CD4-positive, CD25-positive, alpha-beta regulatory T cell (primary cell): ENCODE measurements around the gene PHKA2. TPM values are rescaled to one million over a fixed set of nuclear protein-coding genes. Genes with fewer than 3 reads are reported as not detected.
A peak's percentile ranks its signal among the peaks of the same experiment; 100 is the strongest.

Experiments used
- ATAC-seq, 2 donors: fragments of 150-1000 bp; cut with Tn5 transposase; one replicate each; pipeline ENCODE4 v1.10.0; 2021; ENCODE audit warnings: low read depth in 2 of 2, moderate number of reproducible peaks in 2 of 2, moderate library complexity in 1 of 2
- DNase-seq, 3 donors: peaks; one replicate each; pipeline versions ENCODE4 v3.0.0 to v3.0.0-alpha.2; 2012 to 2022; ENCODE audit warnings: mixed read lengths in 1 of 3
- H3K27ac ChIP-seq: one replicate; pipeline ENCODE4 v1.7.0; 2013; ENCODE audit warnings: mild to moderate bottlenecking, low read length; ENCODE audit not compliant: insufficient read depth, poor library complexity, severe bottlenecking
- H3K27me3 ChIP-seq: one replicate; pipeline ENCODE4 v1.7.0; 2013; ENCODE audit warnings: low read length; ENCODE audit not compliant: control insufficient read depth, insufficient read depth
- H3K36me3 ChIP-seq: one replicate; pipeline ENCODE4 v1.7.0; 2013; ENCODE audit warnings: mild to moderate bottlenecking, low read length, moderate library complexity; ENCODE audit not compliant: control insufficient read depth, insufficient read depth
- H3K4me1 ChIP-seq: 2 replicates; pipeline ENCODE4 v1.7.0; 2013; ENCODE audit warnings: mild to moderate bottlenecking, low read length; ENCODE audit not compliant: insufficient read depth, control insufficient read depth, poor library complexity, severe bottlenecking
- H3K4me3 ChIP-seq: one replicate; pipeline ENCODE4 v1.7.0; 2013; ENCODE audit warnings: low read depth, mild to moderate bottlenecking, low read length, moderate library complexity
- H3K9me3 ChIP-seq, 2 experiments: 1 replicate in 1 of 2; 2 replicates in 1 of 2; pipeline ENCODE4 v1.7.0; 2013; ENCODE audit warnings: low read length in 2 of 2, mild to moderate bottlenecking in 1 of 2, moderate library complexity in 1 of 2; ENCODE audit not compliant: control insufficient read depth in 2 of 2
- H3K27ac Mint-ChIP-seq, 3 donors: one replicate each; pipeline ENCODE4 v1.8.0; 2020 to 2022; ENCODE audit warnings: mild to moderate bottlenecking in 3 of 3, mixed read lengths in 3 of 3, moderate library complexity in 2 of 3
- H3K27me3 Mint-ChIP-seq: one replicate; pipeline ENCODE4 v1.8.0; 2022; ENCODE audit warnings: mild to moderate bottlenecking, mixed read lengths
- H3K36me3 Mint-ChIP-seq: one replicate; pipeline ENCODE4 v1.8.0; 2020; ENCODE audit warnings: mixed read lengths
- H3K4me1 Mint-ChIP-seq, 4 donors: one replicate each; pipeline ENCODE4 v1.8.0; 2020 to 2022; ENCODE audit warnings: mixed read lengths in 4 of 4, mild to moderate bottlenecking in 1 of 4
- H3K4me3 Mint-ChIP-seq, 4 donors: one replicate each; pipeline ENCODE4 v1.8.0; 2020 to 2022; ENCODE audit warnings: mild to moderate bottlenecking in 4 of 4, mixed read lengths in 4 of 4, moderate library complexity in 3 of 4
- H3K9me3 Mint-ChIP-seq, 7 donors: one replicate each; pipeline ENCODE4 v1.8.0; 2020 to 2022; ENCODE audit warnings: mixed read lengths in 7 of 7, mild to moderate bottlenecking in 3 of 7, moderate library complexity in 2 of 7
- polyA plus RNA-seq, 4 donors: library from polyadenylated mRNA; unstranded; fragments of 300-500 nt; fragmentation: Illumina TruSeq; gene quantifications; one replicate each; pipeline ENCODE4 v1.2.3, GENCODE V29; 2021
- total RNA-seq: library from RNA; stranded (reverse); gene quantifications from one replicate; pipeline ENCODE4 v1.2.3, GENCODE V29; 2022

The PHKA2 gene
- total and polyA plus RNA-seq, 5 donors from 2014 or later, result 5.2 to 33.8 (median 6.4) TPM

DNA sequence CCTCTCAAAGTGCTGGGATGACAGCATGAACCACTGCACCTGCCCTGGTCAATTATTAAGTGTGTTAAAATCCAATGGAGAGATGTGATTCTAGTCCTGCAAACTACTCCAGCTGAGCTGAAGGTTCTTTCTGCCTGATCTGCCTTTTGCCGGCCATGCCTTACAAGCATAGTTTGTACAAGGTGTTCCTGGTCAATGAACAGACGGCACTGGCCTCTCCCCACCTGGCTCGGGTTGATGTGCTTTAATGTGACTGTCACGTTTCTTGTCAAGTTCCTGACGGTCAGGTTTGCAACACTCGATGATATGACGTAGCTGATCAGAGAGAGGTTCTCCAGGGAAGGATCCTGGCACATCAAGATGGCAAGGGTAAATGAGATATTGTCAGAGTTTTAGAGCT is 23.1 kb upstream of the PHKA2 start:
- H3K27ac Mint-ChIP-seq, result no peak overlapping the region
- H3K4me3 Mint-ChIP-seq, result no peak overlapping the region
- Histone ChIP-seq H3K27me3 (no peaks in the 10 kb centered on the region), H3K4me1 (no peaks in the 10 kb centered on the region), H3K4me3 (no peak overlapping the region), H3K36me3 (no peaks in the 10 kb centered on the region), H3K27ac (no peak overlapping the region), H3K9me3 (no peaks in the 10 kb centered on the region)
- no peaks in the 10 kb centered on the region for H3K36me3 Mint-ChIP-seq
- DNase-seq, result no peak
- ATAC-seq, result no peak
- H3K4me1 Mint-ChIP-seq, result no peaks in the 10 kb centered on the region
- no peaks in the 10 kb centered on the region for H3K27me3 Mint-ChIP-seq
- H3K9me3 Mint-ChIP-seq, result peaks cover 0 to 5% (median 0%) of the 10 kb centered on the region in 7 donors

GRCh38 chrX:19005909-19006308 is 22.0 kb upstream of the PHKA2 start:
- Histone ChIP-seq H3K4me1 (no peaks in the 10 kb centered on the region), H3K4me3 (no peak overlapping the region), H3K36me3 (no peaks in the 10 kb centered on the region), H3K27ac (no peak overlapping the region), H3K9me3 (no peaks in the 10 kb centered on the region), H3K27me3 (no peaks in the 10 kb centered on the region)
- no peak for ATAC-seq
- DNase-seq, result peak in 1 of 3 donors; percentile 10
- Mint-ChIP-seq H3K36me3 (no peaks in the 10 kb centered on the region), H3K9me3 (peaks cover 0 to 4% (median 0%) of the 10 kb centered on the region in 7 donors), H3K27me3 (no peaks in the 10 kb centered on the region), H3K27ac (no peak overlapping the region), H3K4me3 (no peak overlapping the region), H3K4me1 (no peaks in the 10 kb centered on the region)

DNA sequence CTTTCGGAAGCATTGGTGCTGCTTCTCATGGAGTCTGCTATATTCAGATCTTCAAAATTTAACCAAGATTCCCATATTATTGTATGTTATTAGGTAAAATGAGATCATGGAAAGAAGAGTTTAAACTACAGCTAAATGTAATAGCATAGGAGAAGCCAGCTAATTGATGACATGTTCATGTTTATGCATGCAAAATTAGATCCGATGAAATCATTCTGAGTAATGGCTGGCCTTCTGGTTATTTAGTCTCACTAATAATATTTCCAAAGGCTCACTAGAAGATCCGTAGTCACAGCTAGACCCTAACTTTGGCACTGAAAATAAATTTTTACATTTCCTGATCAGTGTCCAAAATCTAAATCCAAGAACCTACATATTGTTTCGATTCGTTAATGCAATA is 19.8 kb upstream of the PHKA2 start:
- Histone ChIP-seq H3K4me1 (no peaks in the 10 kb centered on the region), H3K36me3 (no peaks in the 10 kb centered on the region), H3K4me3 (no peak overlapping the region), H3K27ac (no peak overlapping the region), H3K27me3 (no peaks in the 10 kb centered on the region), H3K9me3 (no peaks in the 10 kb centered on the region)
- Mint-ChIP-seq H3K36me3 (no peaks in the 10 kb centered on the region), H3K4me1 (no peaks in the 10 kb centered on the region), H3K4me3 (no peak overlapping the region), H3K27me3 (no peaks in the 10 kb centered on the region), H3K9me3 (no peaks in the 10 kb centered on the region), H3K27ac (no peak overlapping the region)
- ATAC-seq, result no peak
- no peak for DNase-seq

DNA sequence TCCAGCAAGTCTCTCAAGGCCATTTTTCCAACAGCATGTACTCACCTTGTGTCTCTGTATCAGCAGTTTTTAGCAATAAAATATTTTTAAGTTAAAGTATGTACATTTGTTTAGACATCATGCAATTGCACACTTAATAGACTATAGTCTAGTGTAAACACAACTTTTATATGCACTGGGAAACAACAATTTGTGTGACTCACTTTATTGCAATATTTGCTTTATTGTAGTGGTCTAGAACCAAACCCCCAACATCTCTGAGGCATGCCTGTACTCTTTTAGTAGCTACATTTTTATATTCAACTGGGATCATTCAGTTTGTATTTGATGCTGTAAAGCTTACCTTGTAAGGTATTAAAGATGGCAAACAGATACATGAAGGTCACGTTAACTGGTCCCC is 14.7 kb upstream of the PHKA2 start:
- H3K4me1 ChIP-seq, result no peaks in the 10 kb centered on the region
- no peaks in the 10 kb centered on the region for H3K4me1 Mint-ChIP-seq
- H3K27me3 Mint-ChIP-seq, result no peaks in the 10 kb centered on the region
- no peak overlapping the region for H3K4me3 ChIP-seq
- no peaks in the 10 kb centered on the region for H3K27me3 ChIP-seq
- H3K36me3 ChIP-seq, result no peaks in the 10 kb centered on the region
- no peak for DNase-seq
- no peaks in the 10 kb centered on the region for H3K36me3 Mint-ChIP-seq
- H3K9me3 Mint-ChIP-seq, result peaks cover 0 to 2% (median 0%) of the 10 kb centered on the region in 7 donors
- ATAC-seq, result no peak
- H3K27ac Mint-ChIP-seq, result no peak overlapping the region
- H3K27ac ChIP-seq, result no peak overlapping the region
- no peaks in the 10 kb centered on the region for H3K9me3 ChIP-seq
- H3K4me3 Mint-ChIP-seq, result no peak overlapping the region

DNA sequence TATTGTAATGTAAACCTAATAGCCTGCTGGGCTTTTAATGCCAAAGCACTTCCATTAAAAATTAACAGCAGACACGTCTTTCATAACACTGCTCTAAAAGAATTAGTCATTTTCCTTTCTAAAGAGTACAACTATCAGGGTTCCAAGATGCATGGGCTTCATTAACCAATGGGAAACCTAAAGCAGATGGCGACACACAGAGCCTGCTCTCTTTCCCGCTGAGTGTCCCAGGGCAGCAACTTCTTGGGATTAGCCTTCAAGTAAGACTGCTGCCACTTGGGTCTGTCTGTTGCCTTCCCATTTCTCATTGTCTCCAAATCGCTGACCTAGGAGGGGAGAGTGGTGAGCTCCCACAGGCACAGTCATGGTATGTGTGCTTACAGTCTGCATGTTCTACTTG is 14.0 kb upstream of the PHKA2 start:
- H3K9me3 Mint-ChIP-seq, result peaks cover 0 to 2% (median 0%) of the 10 kb centered on the region in 7 donors
- no peaks in the 10 kb centered on the region for H3K36me3 Mint-ChIP-seq
- H3K36me3 ChIP-seq, result no peaks in the 10 kb centered on the region
- H3K27me3 ChIP-seq, result no peaks in the 10 kb centered on the region
- H3K27ac ChIP-seq, result no peak overlapping the region
- no peaks in the 10 kb centered on the region for H3K27me3 Mint-ChIP-seq
- no peak overlapping the region for H3K4me3 Mint-ChIP-seq
- H3K4me1 Mint-ChIP-seq, result no peaks in the 10 kb centered on the region
- no peaks in the 10 kb centered on the region for H3K9me3 ChIP-seq
- H3K4me3 ChIP-seq, result no peak overlapping the region
- no peaks in the 10 kb centered on the region for H3K4me1 ChIP-seq
- DNase-seq (no peak), ATAC-seq (no peak)
- H3K27ac Mint-ChIP-seq, result no peak overlapping the region

DNA sequence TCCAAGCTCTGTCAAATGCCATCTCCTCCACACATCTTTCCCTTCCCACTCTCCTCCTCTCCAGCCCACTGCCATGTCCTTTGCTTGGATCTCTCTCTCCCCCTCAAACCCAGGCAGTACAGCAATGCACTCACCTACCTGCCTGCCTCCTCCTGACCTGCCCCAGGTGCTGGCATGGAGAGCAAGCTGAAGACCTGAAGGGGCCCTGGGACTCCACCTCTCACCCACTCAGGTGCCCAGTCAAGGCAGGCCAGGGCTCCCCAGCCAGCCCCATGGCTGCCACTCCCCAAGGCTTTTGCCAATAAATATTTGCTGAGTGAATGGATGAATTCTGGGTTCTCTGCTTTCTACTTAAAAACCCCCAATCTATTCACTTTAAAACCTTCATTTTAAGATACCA is 12.6 kb upstream of the PHKA2 start:
- DNase-seq (no peak), ATAC-seq (no peak)
- H3K36me3 Mint-ChIP-seq, result no peaks in the 10 kb centered on the region
- no peaks in the 10 kb centered on the region for H3K9me3 ChIP-seq
- H3K4me1 ChIP-seq, result no peaks in the 10 kb centered on the region
- H3K27ac Mint-ChIP-seq, result no peak overlapping the region
- no peaks in the 10 kb centered on the region for H3K27me3 Mint-ChIP-seq
- H3K27me3 ChIP-seq, result no peaks in the 10 kb centered on the region
- peaks cover 0 to 2% (median 0%) of the 10 kb centered on the region in 7 donors for H3K9me3 Mint-ChIP-seq
- H3K4me1 Mint-ChIP-seq, result no peaks in the 10 kb centered on the region
- no peak overlapping the region for H3K4me3 Mint-ChIP-seq
- H3K4me3 ChIP-seq, result no peak overlapping the region
- no peaks in the 10 kb centered on the region for H3K36me3 ChIP-seq
- H3K27ac ChIP-seq, result no peak overlapping the region

DNA sequence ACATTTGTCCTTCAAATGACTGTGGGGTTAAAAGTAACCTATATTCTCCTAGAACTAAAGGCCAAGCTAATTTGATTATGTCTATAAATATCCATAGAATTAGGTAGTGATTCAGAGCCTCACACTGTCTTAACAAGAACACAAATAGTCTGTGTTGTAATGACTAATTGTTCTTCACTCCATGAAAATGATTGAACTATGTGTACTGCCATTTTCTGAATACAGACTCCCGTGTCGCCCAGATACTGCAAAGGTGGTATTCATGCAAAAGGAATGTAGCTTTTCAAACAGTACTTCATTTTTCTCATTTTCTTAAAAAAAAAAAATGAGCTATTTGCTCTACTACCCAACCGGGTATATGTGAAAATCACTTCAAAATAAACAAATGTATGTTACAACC is 11.3 kb upstream of the PHKA2 start:
- H3K36me3 Mint-ChIP-seq, result no peaks in the 10 kb centered on the region
- no peaks in the 10 kb centered on the region for H3K4me1 Mint-ChIP-seq
- Histone ChIP-seq H3K4me3 (no peak overlapping the region), H3K27me3 (no peaks in the 10 kb centered on the region), H3K9me3 (no peaks in the 10 kb centered on the region), H3K4me1 (no peaks in the 10 kb centered on the region), H3K27ac (no peak overlapping the region), H3K36me3 (no peaks in the 10 kb centered on the region)
- no peak overlapping the region for H3K4me3 Mint-ChIP-seq
- no peak overlapping the region for H3K27ac Mint-ChIP-seq
- DNase-seq (no peak), ATAC-seq (no peak)
- no peaks in the 10 kb centered on the region for H3K27me3 Mint-ChIP-seq
- H3K9me3 Mint-ChIP-seq, result peaks cover 0 to 2% (median 0%) of the 10 kb centered on the region in 7 donors

GRCh38 chrX:18994713-18995112 is 10.8 kb upstream of the PHKA2 start:
- Mint-ChIP-seq H3K36me3 (no peaks in the 10 kb centered on the region), H3K4me1 (no peaks in the 10 kb centered on the region), H3K27ac (no peak overlapping the region), H3K4me3 (no peak overlapping the region), H3K9me3 (peaks cover 0 to 2% (median 0%) of the 10 kb centered on the region in 7 donors), H3K27me3 (no peaks in the 10 kb centered on the region)
- Histone ChIP-seq H3K4me1 (no peaks in the 10 kb centered on the region), H3K36me3 (no peaks in the 10 kb centered on the region), H3K4me3 (no peak overlapping the region), H3K27me3 (no peaks in the 10 kb centered on the region), H3K9me3 (no peaks in the 10 kb centered on the region), H3K27ac (no peak overlapping the region)
- DNase-seq, result no peak
- ATAC-seq, result no peak
